SK-N-SH treated with all-trans-retinoic acid at 6 μM for 48 hours (cell line): Measurements from ENCODE around the gene PRSS27.

Experiments used
- ATAC-seq: fragments of 200-7000 bp; cut with Tn5 transposase; 3 replicates; pipeline ENCODE4 v1.9.1; 2020; ENCODE audit warnings: mild to moderate bottlenecking, moderate library complexity
- ARNTL ChIP-seq: fragments of 450-650 bp; formaldehyde crosslinking; IDR thresholded peaks from 2 replicates; pipeline ENCODE4 v1.5.0; 2020; ENCODE audit warnings: low read depth, mild to moderate bottlenecking, moderate library complexity, borderline replicate concordance
- BACH2 ChIP-seq: fragments of 250-450 bp; sonication (Bioruptor Pico); IDR thresholded peaks from 2 replicates; pipeline ENCODE4 v1.9.0; 2021; ENCODE audit warnings: mild to moderate bottlenecking, borderline replicate concordance
- CSDC2 ChIP-seq: fragments of 250-450 bp; sonication (Bioruptor Pico); IDR thresholded peaks from 2 replicates; pipeline ENCODE4 v1.5.0; 2020; ENCODE audit warnings: mild to moderate bottlenecking, moderate library complexity
- ESRRG ChIP-seq: fragments of 250-450 bp; sonication (Bioruptor Pico); IDR thresholded peaks from 2 replicates; pipeline ENCODE4 v1.6.1; 2021; ENCODE audit warnings: mild to moderate bottlenecking
- GLIS3 ChIP-seq: fragments of 250-450 bp; sonication (Bioruptor Pico); IDR thresholded peaks from 2 replicates; pipeline ENCODE4 v1.5.0; 2020; ENCODE audit warnings: mild to moderate bottlenecking, moderate library complexity
- ISL1 ChIP-seq: fragments of 250-450 bp; sonication (Bioruptor Pico); IDR thresholded peaks from 2 replicates; pipeline ENCODE4 v2.1.2; 2022; ENCODE audit warnings: mild to moderate bottlenecking, moderate library complexity
- OSR1 ChIP-seq: fragments of 250-450 bp; sonication (Bioruptor Pico); IDR thresholded peaks from 2 replicates; pipeline ENCODE4 v1.8.0; 2022; ENCODE audit warnings: moderate library complexity, mild to moderate bottlenecking, inconsistent platforms
- PPARA ChIP-seq: fragments of 250-450 bp; sonication (Bioruptor Pico); IDR thresholded peaks from 2 replicates; pipeline ENCODE4 v1.5.0; 2020; ENCODE audit warnings: mild to moderate bottlenecking, borderline replicate concordance
- RARB ChIP-seq: fragments of 250-450 bp; sonication (Bioruptor Pico); IDR thresholded peaks from 2 replicates; pipeline ENCODE4 v1.8.0; 2021; ENCODE audit warnings: mild to moderate bottlenecking, moderate library complexity
- SNAI2 ChIP-seq: fragments of 250-450 bp; sonication (Bioruptor Pico); IDR thresholded peaks from 2 replicates; pipeline ENCODE4 v1.5.0; 2020; ENCODE audit warnings: mild to moderate bottlenecking, moderate library complexity
- TCF4 ChIP-seq: fragments of 250-450 bp; sonication (Bioruptor Pico); IDR thresholded peaks from 2 replicates; pipeline ENCODE4 v1.8.0; 2021; ENCODE audit warnings: mild to moderate bottlenecking, moderate library complexity, borderline replicate concordance
- ZC3H10 ChIP-seq: fragments of 250-450 bp; sonication (Bioruptor Pico); IDR thresholded peaks from 2 replicates; pipeline ENCODE4 v1.5.1; 2021; ENCODE audit warnings: mild to moderate bottlenecking, moderate library complexity
- ZFP3 ChIP-seq: fragments of 250-450 bp; sonication (Bioruptor Pico); IDR thresholded peaks from 2 replicates; pipeline ENCODE4 v1.5.0; 2020; ENCODE audit warnings: mild to moderate bottlenecking, moderate library complexity
- ZFP30 ChIP-seq: fragments of 450-650 bp; formaldehyde crosslinking; IDR thresholded peaks from 2 replicates; pipeline ENCODE4 v1.5.0; 2022; ENCODE audit warnings: mild to moderate bottlenecking, moderate library complexity
- ZNF70 ChIP-seq: fragments of 450-650 bp; formaldehyde crosslinking; IDR thresholded peaks from 2 replicates; pipeline ENCODE4 v1.5.0; 2020; ENCODE audit warnings: mild to moderate bottlenecking, moderate library complexity
- ZNF8 ChIP-seq: fragments of 450-650 bp; formaldehyde crosslinking; IDR thresholded peaks from 2 replicates; pipeline ENCODE4 v1.5.0; 2020; ENCODE audit warnings: mild to moderate bottlenecking, moderate library complexity
- TF ChIP-seq, protein P1 (sequence below): fragments of 250-450 bp; sonication (Bioruptor Pico); IDR thresholded peaks from 2 replicates; pipeline ENCODE4 v1.8.0; 2020; ENCODE audit warnings: mild to moderate bottlenecking, moderate library complexity, borderline replicate concordance
- TF ChIP-seq, protein P2 (sequence below): fragments of 250-450 bp; sonication (Bioruptor Pico); IDR thresholded peaks from 2 replicates; pipeline ENCODE4 v1.8.0; 2021; ENCODE audit warnings: low read depth, mild to moderate bottlenecking, moderate library complexity, borderline replicate concordance
- TF ChIP-seq, protein P3 (sequence below): fragments of 250-450 bp; sonication (Bioruptor Pico); IDR thresholded peaks from 2 replicates; pipeline ENCODE4 v1.5.1; 2020; ENCODE audit warnings: low read depth, mild to moderate bottlenecking, moderate library complexity
- TF ChIP-seq, protein P4 (sequence below): fragments of 250-450 bp; sonication (Bioruptor Pico); IDR thresholded peaks from 2 replicates; pipeline ENCODE4 v1.5.1; 2021; ENCODE audit warnings: mild to moderate bottlenecking, moderate library complexity
- TF ChIP-seq, protein P5 (sequence below): fragments of 250-450 bp; sonication (Bioruptor Pico); IDR thresholded peaks from 2 replicates; pipeline ENCODE4 v1.5.0; 2020; ENCODE audit warnings: mild to moderate bottlenecking, moderate library complexity

Gene PRSS27

DNA sequence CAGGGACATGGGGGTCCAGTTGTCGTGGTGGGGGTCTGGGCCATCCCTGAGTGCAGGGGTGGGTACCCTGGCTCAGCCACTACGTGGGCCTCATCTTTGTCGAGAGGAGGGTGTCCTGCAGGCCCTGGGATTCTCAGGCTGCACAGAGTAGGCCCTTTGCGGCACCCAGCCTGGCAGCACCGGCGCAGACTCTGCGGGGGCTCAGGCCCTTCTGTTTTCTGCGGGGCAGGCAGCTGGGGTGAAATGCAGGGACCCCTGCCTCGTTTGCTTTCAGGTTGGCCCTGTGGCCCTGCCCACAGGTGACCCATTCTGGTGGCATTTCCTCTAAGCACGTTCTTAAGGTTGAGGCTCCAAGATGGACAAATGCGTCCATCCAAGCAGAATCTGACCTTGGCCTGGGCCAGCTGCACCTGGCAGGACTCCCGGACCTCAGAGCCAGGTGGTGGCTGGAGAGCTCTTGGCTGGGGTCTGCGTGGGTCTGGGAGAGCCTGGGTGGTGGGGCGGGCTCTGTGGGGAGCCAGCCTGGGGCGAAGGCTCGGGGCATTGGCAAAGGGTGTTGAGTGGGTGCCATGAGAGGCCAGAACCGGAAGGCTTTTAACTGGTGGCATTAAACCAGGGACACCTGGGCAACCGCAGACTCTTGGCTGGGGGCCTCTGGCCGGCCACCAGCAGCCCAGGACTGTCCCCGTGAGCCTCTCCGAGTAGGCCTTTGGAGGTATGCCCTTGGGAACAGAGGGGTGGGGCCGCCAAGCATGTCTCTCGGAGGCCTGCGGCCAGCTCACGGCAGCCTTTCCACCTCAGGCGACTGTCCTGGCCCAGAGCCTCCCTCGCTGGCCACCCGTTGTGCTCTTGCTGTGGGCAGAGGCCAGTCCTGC lies 16.9 kb downstream of the PRSS27 start:
- TF ChIP-seq, protein P1, sequence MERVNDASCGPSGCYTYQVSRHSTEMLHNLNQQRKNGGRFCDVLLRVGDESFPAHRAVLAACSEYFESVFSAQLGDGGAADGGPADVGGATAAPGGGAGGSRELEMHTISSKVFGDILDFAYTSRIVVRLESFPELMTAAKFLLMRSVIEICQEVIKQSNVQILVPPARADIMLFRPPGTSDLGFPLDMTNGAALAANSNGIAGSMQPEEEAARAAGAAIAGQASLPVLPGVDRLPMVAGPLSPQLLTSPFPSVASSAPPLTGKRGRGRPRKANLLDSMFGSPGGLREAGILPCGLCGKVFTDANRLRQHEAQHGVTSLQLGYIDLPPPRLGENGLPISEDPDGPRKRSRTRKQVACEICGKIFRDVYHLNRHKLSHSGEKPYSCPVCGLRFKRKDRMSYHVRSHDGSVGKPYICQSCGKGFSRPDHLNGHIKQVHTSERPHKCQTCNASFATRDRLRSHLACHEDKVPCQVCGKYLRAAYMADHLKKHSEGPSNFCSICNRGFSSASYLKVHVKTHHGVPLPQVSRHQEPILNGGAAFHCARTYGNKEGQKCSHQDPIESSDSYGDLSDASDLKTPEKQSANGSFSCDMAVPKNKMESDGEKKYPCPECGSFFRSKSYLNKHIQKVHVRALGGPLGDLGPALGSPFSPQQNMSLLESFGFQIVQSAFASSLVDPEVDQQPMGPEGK: no peak
- no peak for TF ChIP-seq BACH2 (CRISPR knock-in tag)
- TF ChIP-seq, all 23 proteins: peak for 0
- no peak for ATAC-seq

DNA sequence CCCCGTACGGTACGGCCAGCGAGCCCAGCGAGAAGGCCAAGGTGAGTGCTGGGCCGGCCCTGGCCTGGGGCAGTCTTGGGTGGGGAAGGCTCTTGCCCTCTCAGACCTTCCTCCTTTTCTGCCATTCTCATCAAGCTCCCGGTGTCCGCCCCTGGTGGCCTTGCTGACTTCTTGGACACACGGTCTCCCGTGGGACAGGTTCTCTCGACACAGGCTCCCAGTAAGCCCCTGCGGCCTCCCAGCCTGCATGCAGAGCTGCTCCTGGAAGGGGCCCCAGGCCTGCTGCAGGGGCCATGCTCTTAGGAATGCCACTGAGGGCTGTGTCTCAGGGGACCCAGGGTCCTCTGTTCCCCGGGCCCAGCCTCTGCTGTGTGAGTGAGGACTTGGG lies 17.6 kb downstream of the PRSS27 start:
- no peak for ATAC-seq
- no peak for TF ChIP-seq TCF4 (CRISPR knock-in tag)
- no peak for TF ChIP-seq OSR1 (CRISPR knock-in tag)
- TF ChIP-seq ZFP3: no peak
- TF ChIP-seq, protein P2, sequence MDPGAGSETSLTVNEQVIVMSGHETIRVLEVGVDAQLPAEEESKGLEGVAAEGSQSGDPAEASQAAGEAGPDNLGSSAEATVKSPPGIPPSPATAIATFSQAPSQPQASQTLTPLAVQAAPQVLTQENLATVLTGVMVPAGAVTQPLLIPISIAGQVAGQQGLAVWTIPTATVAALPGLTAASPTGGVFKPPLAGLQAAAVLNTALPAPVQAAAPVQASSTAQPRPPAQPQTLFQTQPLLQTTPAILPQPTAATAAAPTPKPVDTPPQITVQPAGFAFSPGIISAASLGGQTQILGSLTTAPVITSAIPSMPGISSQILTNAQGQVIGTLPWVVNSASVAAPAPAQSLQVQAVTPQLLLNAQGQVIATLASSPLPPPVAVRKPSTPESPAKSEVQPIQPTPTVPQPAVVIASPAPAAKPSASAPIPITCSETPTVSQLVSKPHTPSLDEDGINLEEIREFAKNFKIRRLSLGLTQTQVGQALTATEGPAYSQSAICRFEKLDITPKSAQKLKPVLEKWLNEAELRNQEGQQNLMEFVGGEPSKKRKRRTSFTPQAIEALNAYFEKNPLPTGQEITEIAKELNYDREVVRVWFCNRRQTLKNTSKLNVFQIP (CRISPR knock-in tag): no peak
- TF ChIP-seq, protein P3, sequence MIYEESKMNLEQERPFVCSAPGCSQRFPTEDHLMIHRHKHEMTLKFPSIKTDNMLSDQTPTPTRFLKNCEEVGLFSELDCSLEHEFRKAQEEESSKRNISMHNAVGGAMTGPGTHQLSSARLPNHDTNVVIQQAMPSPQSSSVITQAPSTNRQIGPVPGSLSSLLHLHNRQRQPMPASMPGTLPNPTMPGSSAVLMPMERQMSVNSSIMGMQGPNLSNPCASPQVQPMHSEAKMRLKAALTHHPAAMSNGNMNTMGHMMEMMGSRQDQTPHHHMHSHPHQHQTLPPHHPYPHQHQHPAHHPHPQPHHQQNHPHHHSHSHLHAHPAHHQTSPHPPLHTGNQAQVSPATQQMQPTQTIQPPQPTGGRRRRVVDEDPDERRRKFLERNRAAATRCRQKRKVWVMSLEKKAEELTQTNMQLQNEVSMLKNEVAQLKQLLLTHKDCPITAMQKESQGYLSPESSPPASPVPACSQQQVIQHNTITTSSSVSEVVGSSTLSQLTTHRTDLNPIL (CRISPR knock-in tag): no peak
- TF ChIP-seq BACH2 (CRISPR knock-in tag): no peak
- no peak for TF ChIP-seq ZNF8 (CRISPR knock-in tag)
- no peak for TF ChIP-seq CSDC2
- TF ChIP-seq ARNTL (CRISPR knock-in tag): no peak
- TF ChIP-seq, protein P4, sequence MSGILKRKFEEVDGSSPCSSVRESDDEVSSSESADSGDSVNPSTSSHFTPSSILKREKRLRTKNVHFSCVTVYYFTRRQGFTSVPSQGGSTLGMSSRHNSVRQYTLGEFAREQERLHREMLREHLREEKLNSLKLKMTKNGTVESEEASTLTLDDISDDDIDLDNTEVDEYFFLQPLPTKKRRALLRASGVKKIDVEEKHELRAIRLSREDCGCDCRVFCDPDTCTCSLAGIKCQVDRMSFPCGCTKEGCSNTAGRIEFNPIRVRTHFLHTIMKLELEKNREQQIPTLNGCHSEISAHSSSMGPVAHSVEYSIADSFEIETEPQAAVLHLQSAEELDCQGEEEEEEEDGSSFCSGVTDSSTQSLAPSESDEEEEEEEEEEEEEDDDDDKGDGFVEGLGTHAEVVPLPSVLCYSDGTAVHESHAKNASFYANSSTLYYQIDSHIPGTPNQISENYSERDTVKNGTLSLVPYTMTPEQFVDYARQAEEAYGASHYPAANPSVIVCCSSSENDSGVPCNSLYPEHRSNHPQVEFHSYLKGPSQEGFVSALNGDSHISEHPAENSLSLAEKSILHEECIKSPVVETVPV (CRISPR knock-in tag): no peak
- no peak for TF ChIP-seq PPARA (CRISPR knock-in tag)
- no peak for TF ChIP-seq ISL1
- no peak for TF ChIP-seq ZC3H10 (CRISPR knock-in tag)
- no peak for TF ChIP-seq GLIS3 (CRISPR knock-in tag)
- TF ChIP-seq ZNF70 (CRISPR knock-in tag): no peak
- TF ChIP-seq ZFP30 (CRISPR knock-in tag): no peak
- no peak for TF ChIP-seq ESRRG
- no peak for TF ChIP-seq SNAI2

DNA sequence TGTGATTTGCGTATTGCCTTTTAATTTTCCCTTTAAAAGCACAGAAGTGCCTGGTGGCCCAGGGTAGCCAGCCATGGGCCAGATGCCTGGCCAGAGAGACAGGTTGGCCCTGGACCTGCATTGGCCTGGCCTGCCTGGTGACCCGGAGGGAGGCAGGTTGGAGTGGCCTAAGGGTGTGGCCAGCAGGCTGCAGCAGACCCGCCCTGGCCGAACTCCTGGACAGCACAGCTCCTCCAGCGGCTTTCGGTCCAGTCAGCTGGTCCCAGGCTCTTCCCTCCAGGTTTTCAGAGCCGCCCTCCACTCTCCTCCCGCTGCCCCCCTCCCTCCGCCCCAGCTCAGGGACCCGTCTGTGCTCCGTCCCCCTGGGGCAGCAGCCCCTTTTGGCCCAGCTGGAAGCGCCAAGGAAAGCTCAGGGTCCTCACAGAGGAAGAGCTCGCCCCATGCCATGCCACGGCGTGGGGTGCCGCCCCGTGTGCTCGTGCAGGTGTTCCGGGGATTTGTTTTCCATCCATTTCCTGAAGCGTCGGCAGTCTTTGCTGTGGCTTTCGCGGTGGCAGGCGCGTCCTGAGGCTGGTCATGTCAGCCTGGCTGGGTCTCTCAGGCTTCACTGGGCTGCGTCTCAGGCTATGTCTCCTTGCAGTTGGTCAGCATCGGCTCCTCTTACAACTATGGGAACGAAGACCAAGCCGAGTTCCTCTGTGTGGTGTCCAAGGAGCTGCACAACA lies 18.1 kb downstream of the PRSS27 start:
- no peak for ATAC-seq
- no peak for TF ChIP-seq ZNF8 (CRISPR knock-in tag)
- no peak for TF ChIP-seq ISL1
- TF ChIP-seq BACH2 (CRISPR knock-in tag): no peak
- TF ChIP-seq ESRRG: no peak
- TF ChIP-seq CSDC2: no peak

DNA sequence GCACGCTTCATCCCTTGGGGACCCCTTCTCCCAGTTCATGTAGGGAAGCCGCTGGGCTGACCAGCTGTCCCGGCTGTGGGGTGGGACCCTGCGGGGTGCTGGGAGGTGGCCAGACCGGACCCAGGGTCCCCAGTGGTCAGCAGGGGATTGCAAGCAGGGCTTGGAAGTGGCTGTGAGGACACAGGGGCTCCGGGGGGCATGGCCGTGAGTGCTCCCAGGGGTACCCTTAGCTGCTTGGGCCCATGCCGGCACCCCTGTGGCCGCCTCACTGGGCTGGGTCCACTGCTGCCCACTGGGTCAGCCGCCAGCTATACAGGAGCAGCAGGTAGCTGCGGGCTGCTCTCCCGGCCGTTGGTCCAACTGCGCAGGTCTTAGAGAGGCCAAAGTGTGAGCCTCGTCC lies 18.8 kb downstream of the PRSS27 start:
- TF ChIP-seq ISL1: no peak
- TF ChIP-seq ZNF70 (CRISPR knock-in tag): no peak
- TF ChIP-seq, protein P4 (CRISPR knock-in tag): no peak
- TF ChIP-seq RARB (CRISPR knock-in tag): no peak
- TF ChIP-seq ZFP3: no peak
- TF ChIP-seq SNAI2: no peak
- TF ChIP-seq BACH2 (CRISPR knock-in tag): no peak
- TF ChIP-seq, protein P5, sequence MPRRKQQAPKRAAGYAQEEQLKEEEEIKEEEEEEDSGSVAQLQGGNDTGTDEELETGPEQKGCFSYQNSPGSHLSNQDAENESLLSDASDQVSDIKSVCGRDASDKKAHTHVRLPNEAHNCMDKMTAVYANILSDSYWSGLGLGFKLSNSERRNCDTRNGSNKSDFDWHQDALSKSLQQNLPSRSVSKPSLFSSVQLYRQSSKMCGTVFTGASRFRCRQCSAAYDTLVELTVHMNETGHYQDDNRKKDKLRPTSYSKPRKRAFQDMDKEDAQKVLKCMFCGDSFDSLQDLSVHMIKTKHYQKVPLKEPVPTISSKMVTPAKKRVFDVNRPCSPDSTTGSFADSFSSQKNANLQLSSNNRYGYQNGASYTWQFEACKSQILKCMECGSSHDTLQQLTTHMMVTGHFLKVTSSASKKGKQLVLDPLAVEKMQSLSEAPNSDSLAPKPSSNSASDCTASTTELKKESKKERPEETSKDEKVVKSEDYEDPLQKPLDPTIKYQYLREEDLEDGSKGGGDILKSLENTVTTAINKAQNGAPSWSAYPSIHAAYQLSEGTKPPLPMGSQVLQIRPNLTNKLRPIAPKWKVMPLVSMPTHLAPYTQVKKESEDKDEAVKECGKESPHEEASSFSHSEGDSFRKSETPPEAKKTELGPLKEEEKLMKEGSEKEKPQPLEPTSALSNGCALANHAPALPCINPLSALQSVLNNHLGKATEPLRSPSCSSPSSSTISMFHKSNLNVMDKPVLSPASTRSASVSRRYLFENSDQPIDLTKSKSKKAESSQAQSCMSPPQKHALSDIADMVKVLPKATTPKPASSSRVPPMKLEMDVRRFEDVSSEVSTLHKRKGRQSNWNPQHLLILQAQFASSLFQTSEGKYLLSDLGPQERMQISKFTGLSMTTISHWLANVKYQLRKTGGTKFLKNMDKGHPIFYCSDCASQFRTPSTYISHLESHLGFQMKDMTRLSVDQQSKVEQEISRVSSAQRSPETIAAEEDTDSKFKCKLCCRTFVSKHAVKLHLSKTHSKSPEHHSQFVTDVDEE (CRISPR knock-in tag): no peak
- TF ChIP-seq ZFP30 (CRISPR knock-in tag): no peak

More for the DNA sequence above, 18.8 kb downstream of the PRSS27 start:
- no peak for ATAC-seq
